Loucy (cell line): ENCODE data around the gene MFN1.

Source experiments
- H2AFZ ChIP-seq: fragments of 200-600 bp; sonication (generic); 2 replicates; pipeline ENCODE4 v1.6.0; 2016; ENCODE audit warnings: antibody characterized with exemption, mild to moderate bottlenecking, low read length, moderate library complexity
- H3F3A ChIP-seq: fragments of 200-600 bp; 2 replicates; pipeline ENCODE4 v1.6.0; 2016; ENCODE audit warnings: antibody characterized with exemption, low read depth, mild to moderate bottlenecking
- H3K27me3 ChIP-seq: fragments of 200-600 bp; sonication (generic); 2 replicates; pipeline ENCODE4 v1.6.1; 2014; ENCODE audit warnings: low read length, mild to moderate bottlenecking; ENCODE audit not compliant: insufficient read depth, poor library complexity, severe bottlenecking
- H3K36me3 ChIP-seq: fragments of 200-600 bp; sonication (generic); 2 replicates; pipeline ENCODE4 v1.6.1; 2016; ENCODE audit warnings: low read length; ENCODE audit not compliant: insufficient read depth
- H3K4me1 ChIP-seq: fragments of 200-600 bp; sonication (generic); 2 replicates; pipeline ENCODE4 v1.5.1; 2014; ENCODE audit warnings: low read length, mild to moderate bottlenecking; ENCODE audit not compliant: insufficient read depth, poor library complexity, severe bottlenecking
- H3K4me2 ChIP-seq: fragments of 200-600 bp; sonication (generic); 2 replicates; pipeline ENCODE4 v1.6.0; 2014; ENCODE audit warnings: antibody characterized with exemption, low read length, low read depth, mild to moderate bottlenecking; ENCODE audit not compliant: poor library complexity, severe bottlenecking
- H3K4me3 ChIP-seq: fragments of 200-600 bp; sonication (generic); 2 replicates; pipeline ENCODE4 v1.5.1; 2014; ENCODE audit warnings: low read length, mild to moderate bottlenecking, mixed read lengths; ENCODE audit not compliant: poor library complexity, severe bottlenecking
- H3K79me2 ChIP-seq: fragments of 200-600 bp; sonication (generic); 2 replicates; pipeline ENCODE4 v1.6.1; 2014; ENCODE audit warnings: low read length; ENCODE audit not compliant: insufficient read depth
- H3K9ac ChIP-seq: fragments of 200-600 bp; sonication (generic); 2 replicates; pipeline ENCODE4 v1.6.0; 2014; ENCODE audit warnings: mild to moderate bottlenecking, low read depth, low read length, moderate library complexity; ENCODE audit not compliant: poor library complexity, severe bottlenecking
- H3K9me2 ChIP-seq: fragments of 200-600 bp; sonication (generic); replicated peaks from 2 replicates; pipeline ENCODE4 v1.6.1; 2016; ENCODE audit warnings: low read depth, low read length, mixed read lengths
- H3K9me3 ChIP-seq: fragments of 200-600 bp; sonication (generic); 2 replicates; pipeline ENCODE4 v1.6.1; 2014; ENCODE audit warnings: mild to moderate bottlenecking, antibody characterized with exemption, low read length, low read depth; ENCODE audit not compliant: insufficient read depth
- H4K20me1 ChIP-seq: fragments of 200-600 bp; sonication (generic); 2 replicates; pipeline ENCODE4 v1.6.0; 2014; ENCODE audit warnings: antibody characterized with exemption, low read length, mild to moderate bottlenecking; ENCODE audit not compliant: insufficient read depth, poor library complexity, severe bottlenecking
- EZH2phosphoT487 ChIP-seq: fragments of 200-600 bp; IDR thresholded peaks from 2 replicates; pipeline ENCODE4 v1.6.1; 2018; ENCODE audit warnings: antibody characterized with exemption, mild to moderate bottlenecking, moderate library complexity, borderline replicate concordance
- TF ChIP-seq, protein P1 (sequence below): fragments of 200-600 bp; sonication (generic); conservative IDR thresholded peaks from 2 replicates; pipeline ENCODE4 v1.5.1; 2014; ENCODE audit warnings: mild to moderate bottlenecking, antibody characterized with exemption, low read length

The MFN1 gene

DNA sequence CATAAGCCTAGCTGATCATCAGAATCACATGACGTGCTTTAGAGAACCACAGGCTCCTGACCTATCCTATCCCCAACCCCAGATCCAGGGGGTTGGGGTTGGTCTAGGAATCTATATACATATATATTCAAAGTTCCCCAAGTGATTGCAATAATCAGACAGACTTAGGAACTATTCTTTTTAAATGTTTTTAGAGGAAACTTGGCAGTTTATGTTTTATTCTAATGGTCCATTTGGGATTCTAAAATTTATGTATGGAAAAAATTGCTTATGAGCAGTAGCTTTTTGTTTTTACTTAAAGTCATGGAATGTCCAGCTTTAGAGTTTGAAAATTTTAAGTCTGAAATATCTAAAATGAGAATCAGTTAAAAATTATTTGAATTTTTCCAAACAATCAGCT lies 22.1 kb downstream of the MFN1 start:
- H3K9ac ChIP-seq: no peak overlapping the region
- TF ChIP-seq, protein P1, sequence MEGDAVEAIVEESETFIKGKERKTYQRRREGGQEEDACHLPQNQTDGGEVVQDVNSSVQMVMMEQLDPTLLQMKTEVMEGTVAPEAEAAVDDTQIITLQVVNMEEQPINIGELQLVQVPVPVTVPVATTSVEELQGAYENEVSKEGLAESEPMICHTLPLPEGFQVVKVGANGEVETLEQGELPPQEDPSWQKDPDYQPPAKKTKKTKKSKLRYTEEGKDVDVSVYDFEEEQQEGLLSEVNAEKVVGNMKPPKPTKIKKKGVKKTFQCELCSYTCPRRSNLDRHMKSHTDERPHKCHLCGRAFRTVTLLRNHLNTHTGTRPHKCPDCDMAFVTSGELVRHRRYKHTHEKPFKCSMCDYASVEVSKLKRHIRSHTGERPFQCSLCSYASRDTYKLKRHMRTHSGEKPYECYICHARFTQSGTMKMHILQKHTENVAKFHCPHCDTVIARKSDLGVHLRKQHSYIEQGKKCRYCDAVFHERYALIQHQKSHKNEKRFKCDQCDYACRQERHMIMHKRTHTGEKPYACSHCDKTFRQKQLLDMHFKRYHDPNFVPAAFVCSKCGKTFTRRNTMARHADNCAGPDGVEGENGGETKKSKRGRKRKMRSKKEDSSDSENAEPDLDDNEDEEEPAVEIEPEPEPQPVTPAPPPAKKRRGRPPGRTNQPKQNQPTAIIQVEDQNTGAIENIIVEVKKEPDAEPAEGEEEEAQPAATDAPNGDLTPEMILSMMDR: no peak
- no peak for TF ChIP-seq EZH2phosphoT487
- no peak overlapping the region for H3K4me3 ChIP-seq

DNA sequence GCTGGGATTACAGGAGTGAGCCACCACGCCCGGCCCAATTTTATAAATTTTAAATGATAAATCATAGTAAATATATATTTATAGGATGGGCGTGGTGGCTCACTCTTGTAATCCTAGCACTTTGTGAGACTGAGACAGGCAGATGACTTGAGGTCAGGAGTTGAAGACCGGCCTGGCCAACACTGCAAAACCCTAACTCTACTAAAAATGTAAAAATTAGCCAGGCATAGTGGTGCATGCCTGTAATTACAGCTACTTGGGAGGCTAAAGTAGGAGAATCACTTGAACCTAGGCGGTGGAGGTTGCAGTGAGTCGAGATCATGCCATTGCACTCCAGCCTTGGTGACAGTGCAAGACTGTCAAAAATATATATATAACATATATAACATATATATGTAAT lies 26.4 kb downstream of the MFN1 start:
- no peaks in the 10 kb centered on the region for H3K9me3 ChIP-seq
- no peaks in the 10 kb centered on the region for H3F3A ChIP-seq
- H3K9ac ChIP-seq: no peak overlapping the region
- no peaks in the 10 kb centered on the region for H3K79me2 ChIP-seq
- H2AFZ ChIP-seq: no peak overlapping the region
- H3K27me3 ChIP-seq: no peaks in the 10 kb centered on the region
- H3K9me2 ChIP-seq: no peaks in the 10 kb centered on the region
- no peaks in the 10 kb centered on the region for H3K4me1 ChIP-seq
- H4K20me1 ChIP-seq: no peaks in the 10 kb centered on the region
- no peak overlapping the region for H3K4me3 ChIP-seq
- TF ChIP-seq EZH2phosphoT487: no peak
- TF ChIP-seq, protein P1: no peak
- peaks cover 25% of the 10 kb centered on the region; the same call in 1 of the 2 replicates for H3K36me3 ChIP-seq
- H3K4me2 ChIP-seq: no peak overlapping the region

More for the DNA sequence above, 22.1 kb downstream of the MFN1 start:
- H3K9me3 ChIP-seq: no peaks in the 10 kb centered on the region
- H3K79me2 ChIP-seq: no peaks in the 10 kb centered on the region
- no peaks in the 10 kb centered on the region for H3K27me3 ChIP-seq
- no peak overlapping the region for H3K4me2 ChIP-seq
- no peaks in the 10 kb centered on the region for H3F3A ChIP-seq
- no peaks in the 10 kb centered on the region for H3K4me1 ChIP-seq
- no peak overlapping the region for H2AFZ ChIP-seq
- H4K20me1 ChIP-seq: no peaks in the 10 kb centered on the region
- H3K36me3 ChIP-seq: peaks cover 28% of the 10 kb centered on the region; the same call in 1 of the 2 replicates
- H3K9me2 ChIP-seq: no peaks in the 10 kb centered on the region

DNA sequence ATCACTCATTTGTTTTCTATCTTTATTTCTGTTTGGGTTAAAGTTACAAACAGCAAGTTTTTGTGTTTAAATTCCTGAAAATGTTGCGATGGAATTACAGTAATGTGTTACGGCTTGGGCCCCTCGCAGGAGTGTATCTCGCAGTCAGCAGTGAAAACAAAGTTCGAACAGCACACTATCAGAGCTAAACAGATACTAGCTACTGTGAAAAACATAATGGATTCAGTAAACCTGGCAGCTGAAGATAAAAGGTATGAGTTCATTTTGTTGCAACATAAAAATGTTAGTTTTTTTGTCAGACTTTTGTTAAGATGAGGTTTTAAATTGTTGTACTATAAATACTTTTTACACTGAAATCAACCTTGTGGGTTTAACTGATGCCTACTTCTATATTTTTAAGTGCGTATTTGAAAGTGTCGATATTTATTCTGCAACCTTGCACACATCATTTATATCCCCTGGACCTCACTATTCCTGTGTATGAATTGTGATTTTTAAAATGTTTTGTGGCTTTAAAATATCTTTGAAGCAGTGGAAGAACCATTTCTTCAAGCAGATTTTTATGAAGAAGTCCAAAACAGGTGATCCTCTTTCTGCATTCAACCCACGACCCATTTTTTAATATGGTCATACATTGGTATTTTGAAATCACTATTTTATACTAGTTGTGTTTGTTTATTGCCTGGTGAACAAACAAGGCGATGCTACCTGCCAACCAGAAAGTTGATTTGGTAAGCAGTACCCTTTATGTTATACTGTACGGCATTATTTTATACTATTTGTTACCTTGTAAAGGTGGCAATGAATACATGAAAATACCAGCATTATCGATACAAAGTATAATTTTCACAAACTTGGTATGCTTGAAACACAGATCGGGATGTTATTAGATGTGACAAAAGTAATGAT lies 27.8 kb downstream of the MFN1 start:
- H3K4me3 ChIP-seq: no peak overlapping the region
- TF ChIP-seq, protein P1: no peak
- TF ChIP-seq EZH2phosphoT487: no peak
- no peak overlapping the region for H3K9ac ChIP-seq
- H4K20me1 ChIP-seq: no peaks in the 10 kb centered on the region
- H3K9me3 ChIP-seq: no peaks in the 10 kb centered on the region
- H3K9me2 ChIP-seq: no peaks in the 10 kb centered on the region
- H2AFZ ChIP-seq: no peak overlapping the region
- no peak overlapping the region for H3K4me2 ChIP-seq
- H3K27me3 ChIP-seq: no peaks in the 10 kb centered on the region
- no peaks in the 10 kb centered on the region for H3F3A ChIP-seq
- peaks cover 24% of the 10 kb centered on the region; the same call in 1 of the 2 replicates for H3K36me3 ChIP-seq
- no peaks in the 10 kb centered on the region for H3K79me2 ChIP-seq
- no peaks in the 10 kb centered on the region for H3K4me1 ChIP-seq
